ENCODE data around the gene FOCAD.
"Not testable (repeated sequence)": the region's sequence is repeated elsewhere in the genome, so short reads cannot be mapped to it uniquely, and the experiment has no call there.

The FOCAD gene

GRCh38 chr9:20684035-20684874 is at the start of gene FOCAD:
Gene FOCAD (plus strand): TSS chr9:20684259. CDS start chr9:20715354, 31,095 bp downstream.
- DNase-seq: peak; percentile 96

- no peak for DNase-seq
These were observed 49.2 kb upstream of the FOCAD start for GRCh38 chr9:20634895-20635294.

DNA sequence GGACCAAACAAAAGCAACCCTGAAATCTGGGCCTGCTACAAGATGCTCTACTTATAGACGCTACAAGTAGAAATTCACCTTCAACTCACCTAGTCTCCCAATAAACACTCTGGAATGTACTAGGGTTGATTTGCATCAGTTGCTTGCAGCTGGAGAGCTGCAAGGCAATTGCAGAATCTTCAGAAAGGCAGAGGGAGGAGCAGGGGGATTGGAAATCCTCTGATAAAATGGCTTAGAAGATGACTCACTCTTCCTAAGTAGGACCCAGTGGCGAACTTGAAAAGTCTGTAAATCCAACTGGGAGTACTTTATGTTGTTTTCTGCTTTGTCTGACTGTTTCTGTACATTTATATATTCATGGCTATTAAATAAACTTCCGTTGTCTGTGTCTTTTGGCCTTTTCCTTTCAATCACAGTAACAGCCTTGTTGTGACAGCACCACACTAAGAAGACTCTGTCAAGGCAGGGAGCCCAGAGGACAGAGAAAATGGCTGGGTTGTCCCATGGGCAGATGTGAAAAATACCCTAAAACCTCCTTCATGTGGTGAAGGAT is 47.1 kb upstream of the FOCAD start:
- DNase-seq: no peak

DNA sequence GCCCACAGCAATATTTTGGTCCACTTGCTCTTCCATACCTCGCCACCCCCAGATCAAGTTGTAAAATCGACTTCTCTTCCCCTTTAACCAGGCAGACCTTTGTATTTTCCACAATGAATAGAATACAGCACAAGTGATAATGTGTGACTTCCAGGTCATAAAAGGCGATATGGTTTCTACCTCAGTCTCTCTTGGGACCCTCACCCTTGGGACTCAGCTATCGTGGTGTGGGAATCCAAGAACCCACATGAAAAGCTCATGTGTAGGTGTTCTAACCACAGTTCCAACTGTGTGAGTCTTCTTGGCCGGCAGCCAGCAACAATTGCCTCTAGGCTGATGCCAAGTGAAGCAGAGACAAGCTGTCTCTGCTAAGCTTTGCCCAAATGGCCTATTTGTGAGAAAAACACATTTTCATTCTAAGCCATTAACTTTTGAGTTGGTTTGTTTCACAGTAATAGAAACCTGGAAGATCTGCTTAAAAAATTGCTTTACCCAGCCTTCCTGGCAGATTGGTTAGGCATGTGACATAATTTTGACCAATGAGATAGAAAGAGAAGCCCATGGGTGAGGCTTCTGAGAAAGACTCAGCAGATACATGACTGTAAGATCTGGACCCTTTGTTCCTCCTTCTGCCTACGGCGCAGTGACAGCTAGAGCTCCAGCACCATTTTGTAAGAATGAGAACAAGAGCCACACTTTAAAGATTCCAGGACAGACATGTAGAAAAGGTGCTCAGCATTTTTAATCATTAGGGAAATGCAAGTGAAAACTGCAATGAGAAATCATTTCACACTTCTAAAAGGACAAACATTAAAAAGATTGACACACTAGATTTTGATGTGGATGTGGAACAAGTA is 43.5 kb upstream of the FOCAD start:
- DNase-seq: peak; percentile 80

DNA sequence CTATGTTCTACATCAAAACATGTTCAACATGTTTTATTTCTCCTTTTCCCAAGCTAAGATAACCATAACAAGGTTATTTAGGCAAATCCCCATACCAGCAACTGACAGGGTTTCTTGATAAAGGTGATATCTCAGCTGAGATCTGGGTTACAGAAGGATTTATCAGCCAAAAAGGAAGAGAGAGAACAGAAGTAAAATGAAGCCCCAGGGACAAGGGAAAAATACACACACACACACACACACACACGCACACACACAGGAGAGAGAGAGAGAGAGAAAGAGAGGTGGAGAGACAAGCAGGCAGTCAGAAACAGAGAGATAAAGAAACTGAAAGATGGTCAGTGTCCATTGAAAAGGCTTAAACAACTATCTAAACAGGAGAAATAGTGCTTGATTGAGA is 42.0 kb upstream of the FOCAD start:
- DNase-seq: no peak

DNA sequence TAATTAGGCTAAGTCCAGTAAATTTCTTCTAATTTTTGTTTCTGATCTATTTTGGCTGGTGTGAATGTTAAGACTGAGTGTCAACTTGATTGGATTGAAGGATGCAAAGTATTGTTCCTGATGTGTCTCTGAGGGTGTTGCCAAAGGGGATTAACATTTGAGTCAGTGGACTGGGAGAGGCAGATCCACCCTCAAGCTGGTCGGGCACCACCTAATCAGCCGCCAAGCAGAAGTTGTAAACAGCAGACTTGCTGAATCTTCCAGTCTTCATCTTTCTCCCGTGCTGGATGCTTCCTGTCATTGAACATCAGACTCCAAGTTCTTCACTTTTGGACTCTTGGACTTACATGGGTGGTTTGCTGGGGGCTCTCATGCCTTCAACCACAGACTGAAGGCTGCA is 40.4 kb upstream of the FOCAD start:
- DNase-seq: no peak

DNA sequence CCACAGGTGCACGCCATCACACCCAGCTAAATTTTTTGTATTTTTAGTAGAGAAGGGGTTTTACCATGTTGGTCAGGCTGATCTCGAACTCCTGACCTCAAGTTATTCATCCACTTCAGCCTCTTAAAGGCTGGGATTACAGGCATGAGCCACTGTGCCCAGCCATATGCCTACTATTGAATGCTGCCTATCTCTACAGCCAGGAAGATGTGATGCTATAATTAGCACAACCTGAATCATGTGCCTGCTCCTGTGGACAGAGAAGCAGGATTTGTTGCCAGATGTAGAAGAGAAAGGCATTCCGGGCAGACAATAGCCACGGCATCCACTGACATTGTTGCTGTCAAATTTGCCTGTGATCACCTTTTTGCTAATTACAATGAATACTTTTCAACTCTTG is 37.4 kb upstream of the FOCAD start:
- no peak for DNase-seq

DNA sequence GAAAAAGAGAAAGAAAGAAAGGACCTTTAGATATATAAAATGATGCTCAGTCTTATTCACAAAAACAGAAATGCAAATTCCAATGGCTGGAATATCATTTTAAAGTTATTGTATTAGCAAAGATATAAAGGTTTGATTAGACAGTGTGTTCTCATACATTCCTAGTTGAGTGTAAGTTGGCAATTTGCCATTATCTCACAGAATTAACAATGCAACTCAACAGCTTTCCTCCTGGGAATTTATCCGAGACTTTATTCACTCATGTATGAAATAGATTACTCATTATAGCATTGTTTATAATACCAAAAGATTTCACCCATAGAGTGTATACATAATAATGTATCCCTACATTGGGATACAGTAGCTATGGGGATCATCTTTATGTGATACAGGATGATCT is 34.7 kb upstream of the FOCAD start:
- no peak for DNase-seq

- DNase-seq: no peak
These were observed 33.7 kb upstream of the FOCAD start for GRCh38 chr9:20650313-20650712.

DNA sequence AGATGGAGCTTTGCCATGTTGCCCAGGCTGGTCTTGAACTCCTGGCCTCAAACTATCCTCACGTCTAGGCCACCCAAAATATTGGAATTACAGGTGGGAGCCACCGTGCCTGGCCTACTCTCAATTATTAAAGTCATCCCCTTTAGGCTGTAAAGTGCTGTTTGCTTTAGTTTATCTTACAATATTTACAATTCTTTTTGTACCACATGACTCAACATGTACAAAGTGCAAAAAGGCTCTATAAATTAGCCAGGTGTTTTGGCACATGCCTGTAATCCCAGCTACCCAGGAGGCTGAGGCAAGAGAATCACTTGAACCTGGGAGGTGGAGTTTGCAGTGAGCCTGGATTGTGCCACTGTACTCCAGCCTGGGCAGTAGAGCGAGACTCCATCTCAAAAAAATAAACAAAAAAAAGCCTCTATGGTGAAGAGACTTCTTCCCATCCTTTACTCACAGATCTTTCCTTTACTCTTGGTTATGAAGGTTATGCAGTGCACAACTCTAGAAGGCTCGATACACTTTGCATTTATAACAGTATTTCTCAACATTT is 33.2 kb upstream of the FOCAD start:
- DNase-seq: no peak

GRCh38 chr9:20651939-20652338 is 32.1 kb upstream of the FOCAD start:
- no peak for DNase-seq

DNA sequence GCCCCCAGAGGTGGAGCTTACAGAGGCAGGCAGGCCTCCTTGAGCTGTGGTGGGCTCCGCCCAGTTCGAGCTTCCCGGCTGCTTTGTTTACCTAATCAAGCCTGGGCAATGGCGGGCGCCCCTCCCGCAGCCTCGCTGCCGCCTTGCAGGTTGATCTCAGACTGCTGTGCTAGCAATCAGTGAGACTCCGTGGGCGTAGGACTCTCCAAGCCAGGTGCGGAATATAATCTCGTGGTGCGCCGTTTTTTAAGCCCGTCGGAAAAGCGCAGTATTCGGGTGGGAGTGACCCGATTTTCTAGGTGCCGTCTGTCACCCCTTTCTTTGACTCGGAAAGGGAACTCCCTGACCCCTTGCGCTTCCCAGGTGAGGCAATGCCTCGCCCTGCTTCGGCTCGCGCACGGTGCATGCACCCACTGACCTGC is 25.8 kb upstream of the FOCAD start:
- peak; percentile 40 for DNase-seq

DNA sequence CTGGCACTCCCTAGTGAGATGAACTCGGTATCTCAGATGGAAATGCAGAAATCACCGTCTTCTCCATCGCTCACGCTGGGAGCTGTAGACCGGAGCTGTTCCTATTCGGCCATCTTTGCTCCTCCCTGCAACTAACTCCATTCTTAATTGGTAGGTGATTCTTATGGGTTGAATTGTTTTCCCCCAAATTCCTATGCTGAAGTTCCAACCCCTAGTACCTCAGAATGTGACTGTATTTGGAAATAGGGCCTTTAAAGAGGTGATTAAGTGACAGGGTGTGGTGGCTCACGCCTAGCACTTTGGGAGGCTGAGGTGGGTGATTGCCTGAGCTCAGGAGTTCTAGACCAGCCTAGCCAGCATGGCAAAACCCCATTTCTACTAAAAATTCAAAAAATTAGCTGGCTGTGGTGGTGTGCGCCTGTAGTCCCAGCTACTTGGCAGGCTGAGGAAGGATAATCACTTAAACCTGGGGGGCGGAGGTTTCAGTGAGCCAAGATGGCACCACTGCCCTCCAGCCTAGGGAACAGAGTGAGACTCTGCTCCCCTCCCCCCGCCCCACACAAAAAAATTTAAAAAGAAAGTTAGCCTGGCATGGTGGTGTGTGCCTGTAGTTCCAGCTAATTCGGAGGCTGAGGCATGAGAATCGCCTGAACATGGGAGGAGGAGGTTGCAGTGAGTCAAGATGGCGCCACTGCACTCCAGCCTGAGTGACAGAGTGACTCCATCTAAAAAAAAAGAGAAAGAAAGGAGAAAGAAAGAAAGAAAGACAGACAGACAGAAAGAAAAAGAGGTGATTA is 25.2 kb upstream of the FOCAD start:
- DNase-seq: no peak

DNA sequence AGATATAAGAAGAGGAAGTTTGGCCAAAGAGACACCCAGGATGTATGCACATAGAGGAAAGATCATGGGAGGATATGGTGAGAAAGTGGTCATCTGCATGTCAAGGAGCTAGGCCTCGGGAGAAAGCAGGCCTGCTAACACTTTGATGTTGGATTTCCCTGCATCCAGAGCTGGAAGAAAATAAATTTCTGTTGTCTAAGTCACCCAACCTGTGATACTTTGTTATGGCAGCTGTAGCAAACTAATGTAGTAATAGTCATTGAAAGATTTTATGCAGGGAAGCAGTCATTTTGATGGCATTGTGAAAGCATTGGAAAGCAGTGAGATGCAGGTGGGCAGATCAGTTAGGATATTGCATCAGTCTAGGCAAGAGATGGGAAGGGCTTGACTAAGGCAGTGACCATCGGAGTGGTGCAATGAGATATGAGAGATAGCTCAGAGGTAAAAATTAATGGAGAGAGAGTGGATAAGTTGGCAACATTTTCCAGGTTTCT is 24.5 kb upstream of the FOCAD start:
- no peak for DNase-seq

GRCh38 chr9:20662156-20662555 is 21.9 kb upstream of the FOCAD start:
- DNase-seq: no peak

GRCh38 chr9:20663133-20663532 is 20.9 kb upstream of the FOCAD start:
- DNase-seq: no peak

GRCh38 chr9:20664501-20664900 is 19.6 kb upstream of the FOCAD start:
- no peak for DNase-seq

DNA sequence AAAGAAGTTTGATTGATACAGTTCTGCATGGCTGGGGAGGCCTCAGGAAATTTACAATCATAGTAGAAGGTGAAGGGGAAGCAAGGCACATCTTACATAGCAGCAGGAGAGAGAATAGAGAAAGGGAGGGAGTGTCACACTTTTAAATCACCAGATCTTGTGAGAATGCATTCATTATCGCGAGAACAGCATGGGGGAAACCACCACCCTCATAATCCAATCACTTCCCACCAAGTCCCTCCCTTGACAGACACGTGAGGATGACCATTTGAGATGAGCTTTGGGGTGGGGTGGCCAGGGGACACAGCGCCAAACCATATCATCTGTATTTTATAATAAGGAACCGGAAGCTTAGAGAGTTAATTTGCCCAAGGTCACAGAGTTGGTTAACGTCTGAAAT is 13.7 kb upstream of the FOCAD start:
- no peak for DNase-seq

GRCh38 chr9:20671635-20672034 is 12.4 kb upstream of the FOCAD start:
- no peak for DNase-seq

DNA sequence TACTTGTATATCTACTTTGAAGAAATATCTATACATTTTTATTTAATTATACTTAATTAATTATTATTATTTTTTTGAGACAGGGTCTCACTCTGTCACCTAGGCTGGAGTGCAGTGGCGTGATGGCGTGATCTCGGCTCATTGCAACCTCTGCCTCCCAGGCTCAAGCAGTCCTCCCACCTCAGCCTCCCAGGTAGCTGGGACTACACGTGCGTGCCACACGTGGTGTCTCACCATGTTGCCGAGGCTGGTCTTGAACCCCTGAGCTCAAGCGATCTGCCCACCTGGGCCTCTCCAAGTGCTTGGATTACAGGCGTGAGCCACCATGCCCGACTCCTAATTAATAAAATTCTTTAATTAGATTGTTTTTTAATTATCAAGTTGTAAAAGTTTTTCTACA is 10.5 kb upstream of the FOCAD start:
- not testable (repeated sequence) for DNase-seq

- DNase-seq: no peak
These were observed 2.6 kb upstream of the FOCAD start for GRCh38 chr9:20681467-20681866.

- DNase-seq: peak; percentile 40
These were observed 566 bp upstream of the FOCAD start for GRCh38 chr9:20683351-20684034.
